Trophoblast cell (in vitro differentiated cells and primary cell): ENCODE results near the gene PSRC1.

Experiments
- DNase-seq, 2 donors: peaks; one replicate each; pipeline ENCODE4 v3.0.0-alpha.2; 2016
- H2AFZ ChIP-seq: 2 replicates; pipeline ENCODE4 v1.6.1; 2013; ENCODE audit warnings: low read length, moderate library complexity, mild to moderate bottlenecking; ENCODE audit not compliant: insufficient read depth, poor library complexity
- H2AK5ac ChIP-seq: 2 replicates; pipeline ENCODE4 v1.6.1; 2013; ENCODE audit warnings: mild to moderate bottlenecking, low read length
- H2BK120ac ChIP-seq: 2 replicates; pipeline ENCODE4 v1.6.1; 2013; ENCODE audit warnings: low read length, mild to moderate bottlenecking, moderate library complexity; ENCODE audit not compliant: insufficient read depth, poor library complexity
- H2BK12ac ChIP-seq: 2 replicates; pipeline ENCODE4 v1.6.1; 2013; ENCODE audit warnings: mild to moderate bottlenecking, low read length, moderate library complexity
- H2BK5ac ChIP-seq: 2 replicates; pipeline ENCODE4 v1.6.1; 2013; ENCODE audit warnings: low read length, low read depth, moderate library complexity, mild to moderate bottlenecking; ENCODE audit not compliant: poor library complexity
- H3K14ac ChIP-seq: 2 replicates; pipeline ENCODE4 v1.6.1; 2013; ENCODE audit warnings: mild to moderate bottlenecking, low read length
- H3K18ac ChIP-seq: 2 replicates; pipeline ENCODE4 v1.6.1; 2013; ENCODE audit warnings: mild to moderate bottlenecking, low read length
- H3K23ac ChIP-seq: 2 replicates; pipeline ENCODE4 v1.6.1; 2013; ENCODE audit warnings: low read length
- H3K27ac ChIP-seq: 2 replicates; pipeline ENCODE4 v1.5.1; 2013; ENCODE audit warnings: low read depth, mild to moderate bottlenecking, inconsistent platforms, low read length, moderate library complexity
- H3K27me3 ChIP-seq: 2 replicates; pipeline ENCODE4 v1.6.1; 2013; ENCODE audit warnings: inconsistent platforms, mild to moderate bottlenecking, low read length, moderate library complexity; ENCODE audit not compliant: insufficient read depth
- H3K36me3 ChIP-seq, 2 experiments: 1 replicate in 1 of 2; 2 replicates in 1 of 2; pipeline ENCODE4 v1.6.1; 2013; ENCODE audit warnings: low read length in 2 of 2, mild to moderate bottlenecking in 2 of 2, moderate library complexity in 1 of 2; ENCODE audit not compliant: insufficient read depth in 2 of 2, control insufficient read depth in 1 of 2
- H3K4ac ChIP-seq: 2 replicates; pipeline ENCODE4 v1.6.1; 2013; ENCODE audit warnings: low read depth, mild to moderate bottlenecking, low read length, moderate library complexity
- H3K4me1 ChIP-seq, 2 experiments: 1 replicate in 1 of 2; 2 replicates in 1 of 2; pipeline ENCODE4 v1.6.1; 2013; ENCODE audit warnings: low read length in 2 of 2, mild to moderate bottlenecking in 2 of 2, moderate library complexity in 1 of 2; ENCODE audit not compliant: insufficient read depth in 2 of 2, control insufficient read depth in 1 of 2
- H3K4me2 ChIP-seq: 2 replicates; pipeline ENCODE4 v1.6.1; 2013; ENCODE audit warnings: inconsistent platforms, mild to moderate bottlenecking, low read length, moderate library complexity
- H3K4me3 ChIP-seq: 2 replicates; pipeline ENCODE4 v1.5.1; 2013; ENCODE audit warnings: mild to moderate bottlenecking, low read depth, low read length, inconsistent platforms
- H3K79me1 ChIP-seq: one replicate; pipeline ENCODE4 v1.6.1; 2013; ENCODE audit warnings: low read length
- H3K79me2 ChIP-seq: 2 replicates; pipeline ENCODE4 v1.6.1; 2013; ENCODE audit warnings: low read length, mild to moderate bottlenecking; ENCODE audit not compliant: control insufficient read depth, insufficient read depth, poor library complexity
- H3K9ac ChIP-seq: 2 replicates; pipeline ENCODE4 v1.6.1; 2013; ENCODE audit warnings: mild to moderate bottlenecking, low read length
- H3K9me3 ChIP-seq: 2 replicates; pipeline ENCODE4 v1.6.1; 2013; ENCODE audit warnings: low read depth, mild to moderate bottlenecking, control low read depth, inconsistent platforms, low read length; ENCODE audit not compliant: insufficient read depth
- H4K12ac ChIP-seq: 2 replicates; pipeline ENCODE4 v1.6.1; 2013; ENCODE audit warnings: low read depth, mild to moderate bottlenecking, low read length, moderate library complexity
- H4K8ac ChIP-seq: 2 replicates; pipeline ENCODE4 v1.6.1; 2013; ENCODE audit warnings: low read depth, mild to moderate bottlenecking, low read length, moderate library complexity
- H4K91ac ChIP-seq: one replicate; pipeline ENCODE4 v1.6.1; 2013; ENCODE audit warnings: low read depth, mild to moderate bottlenecking, low read length, moderate library complexity
- WGBS: extraction: QIAGEN DNeasy Blood & Tissue Kit; methylation state at CpG from one replicate; pipeline ENCODE4 v1.1.7; 2013; ENCODE audit warnings: missing lambda C conversion rate; ENCODE audit not compliant: insufficient read length, insufficient coverage; ENCODE audit errors: extremely low coverage; 5-methylcytosine and 5-hydroxymethylcytosine counted together

Gene PSRC1

DNA sequence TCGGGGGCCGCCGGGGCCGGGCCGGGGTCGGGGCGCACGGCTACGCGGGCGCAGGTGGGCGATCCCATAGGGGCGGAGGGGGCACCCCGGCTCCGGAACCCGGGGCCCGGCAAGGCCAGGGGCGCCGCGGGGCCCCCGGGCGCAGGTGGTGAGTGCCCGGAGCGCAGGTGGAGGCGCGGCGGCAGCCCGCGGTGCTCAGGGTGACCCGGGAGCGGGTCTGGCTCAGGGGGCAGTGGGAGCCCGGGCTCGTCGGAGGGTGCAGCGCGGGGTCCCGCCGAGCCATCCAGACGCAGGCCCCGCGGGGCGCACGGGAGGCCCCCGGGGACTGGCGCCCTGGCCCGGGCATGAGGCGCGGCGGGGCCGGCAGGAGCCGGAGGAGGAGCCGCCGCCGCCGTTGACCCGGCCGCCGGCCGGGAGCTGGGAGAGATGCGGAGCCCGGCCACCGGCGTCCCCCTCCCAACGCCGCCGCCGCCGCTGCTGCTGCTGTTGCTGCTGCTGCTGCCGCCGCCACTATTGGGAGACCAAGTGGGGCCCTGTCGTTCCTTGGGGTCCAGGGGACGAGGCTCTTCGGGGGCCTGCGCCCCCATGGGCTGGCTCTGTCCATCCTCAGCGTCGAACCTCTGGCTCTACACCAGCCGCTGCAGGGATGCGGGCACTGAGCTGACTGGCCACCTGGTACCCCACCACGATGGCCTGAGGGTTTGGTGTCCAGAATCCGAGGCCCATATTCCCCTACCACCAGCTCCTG lies 33.1 kb downstream of the PSRC1 start:
- peaks cover 22% of the 10 kb centered on the region for H3K79me1 ChIP-seq
- peak overlapping the region; percentile 73 for H3K4me3 ChIP-seq
- H3K27me3 ChIP-seq: no peaks in the 10 kb centered on the region
- H2BK5ac ChIP-seq: no peak overlapping the region
- no peak overlapping the region for H4K8ac ChIP-seq
- H4K91ac ChIP-seq: peak overlapping the region; percentile 43
- H3K23ac ChIP-seq: no peak overlapping the region
- peak overlapping the region; percentile 17 for H2BK12ac ChIP-seq
- H2AFZ ChIP-seq: no peak overlapping the region
- H3K14ac ChIP-seq: peak overlapping the region; percentile 63
- DNase-seq: no peak
- peaks cover 9% of the 10 kb centered on the region for H3K9me3 ChIP-seq
- no peak overlapping the region for H3K27ac ChIP-seq
- WGBS: no CpG with 5 or more reads among the region's 80 CpGs
- peak overlapping the region; percentile 37 for H2BK120ac ChIP-seq
- H3K4ac ChIP-seq: no peak overlapping the region
- peak overlapping the region; percentile 76 for H3K18ac ChIP-seq
- no peak overlapping the region for H3K9ac ChIP-seq
- no peak overlapping the region for H4K12ac ChIP-seq
- H3K4me1 ChIP-seq: peaks cover 32 to 37% of the 10 kb centered on the region in 2 experiments
- no peak overlapping the region for H2AK5ac ChIP-seq
- H3K4me2 ChIP-seq: peak overlapping the region; percentile 86
- H3K79me2 ChIP-seq: peaks cover 11% of the 10 kb centered on the region
- H3K36me3 ChIP-seq: peaks cover 12 to 20% of the 10 kb centered on the region in 2 experiments

DNA sequence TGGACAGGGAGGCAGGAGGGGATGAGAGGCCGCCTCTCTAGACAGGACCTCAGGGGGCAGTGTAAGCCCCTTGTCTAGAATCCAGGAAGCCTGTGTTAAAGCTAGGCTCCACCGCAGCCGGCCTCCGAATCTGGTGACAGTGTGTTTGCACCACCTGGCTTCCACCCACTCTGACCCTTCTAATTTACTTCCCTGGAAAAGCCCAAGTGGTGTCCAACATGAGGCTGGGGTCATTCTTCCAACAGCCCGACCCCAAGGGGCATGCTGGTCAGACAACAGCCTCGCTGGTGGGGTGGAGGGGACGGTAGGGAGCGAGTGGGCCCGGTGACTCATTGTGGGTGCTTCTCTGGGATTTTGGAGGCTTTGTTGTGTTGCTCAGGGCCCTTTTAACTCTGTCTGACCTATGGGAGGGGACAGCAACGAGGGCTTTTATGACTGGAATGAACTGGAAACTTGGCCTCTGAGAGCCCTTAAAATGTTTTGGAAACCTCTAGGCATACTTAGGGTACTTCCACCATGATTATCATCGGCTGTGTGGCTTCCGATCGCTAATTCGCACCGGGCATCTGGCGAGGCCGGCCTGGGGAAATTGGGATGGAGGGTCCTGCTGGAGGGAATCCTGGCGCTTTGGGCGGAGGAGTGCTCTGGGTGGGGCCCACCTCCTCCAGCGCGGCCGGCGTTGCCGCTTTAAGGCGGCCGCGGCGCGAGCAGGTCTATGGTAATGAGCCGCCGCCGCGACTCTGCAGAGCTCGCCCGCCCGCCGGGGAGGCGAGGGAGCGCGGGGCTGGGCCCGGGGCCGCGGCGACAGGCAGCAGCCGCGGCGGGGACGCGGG lies 33.9 kb downstream of the PSRC1 start, which contains the start of gene CELSR2:
Gene CELSR2, plus strand, starts transcription at position 743 of the 833 bp plus-strand sequence. CDS start 541 bp downstream, outside the sequence.
- no peaks in the 10 kb centered on the region for H3K27me3 ChIP-seq
- peak within 1 kb of the TSS; percentile 30 for H2AFZ ChIP-seq
- H3K4ac ChIP-seq: no peak within 1 kb of the TSS
- no peak within 1 kb of the TSS for H3K23ac ChIP-seq
- peak within 1 kb of the TSS; percentile 76 for H3K18ac ChIP-seq
- H2AK5ac ChIP-seq: peak within 1 kb of the TSS; percentile 30
- H3K9ac ChIP-seq: no peak within 1 kb of the TSS
- H3K79me2 ChIP-seq: peaks cover 7% of the 10 kb centered on the region
- WGBS: no CpG with 5 or more reads among the region's 49 CpGs
- H3K4me2 ChIP-seq: peak within 1 kb of the TSS; percentile 86
- peak within 1 kb of the TSS; percentile 43 for H4K91ac ChIP-seq
- peaks cover 24 to 28% of the 10 kb centered on the region in 2 experiments for H3K4me1 ChIP-seq
- peak within 1 kb of the TSS; percentile 73 for H3K4me3 ChIP-seq
- peak within 1 kb of the TSS; percentile 44 for H4K8ac ChIP-seq
- peak in 1 of 2 donors; percentile 59 for DNase-seq
- no peak within 1 kb of the TSS for H4K12ac ChIP-seq
- H3K27ac ChIP-seq: no peak within 1 kb of the TSS
- peak within 1 kb of the TSS; percentile 17 for H2BK12ac ChIP-seq
- H2BK5ac ChIP-seq: no peak within 1 kb of the TSS
- H3K14ac ChIP-seq: peak within 1 kb of the TSS; percentile 63
- H3K79me1 ChIP-seq: peaks cover 14% of the 10 kb centered on the region
- H3K9me3 ChIP-seq: peaks cover 9% of the 10 kb centered on the region
- peaks cover 12 to 20% of the 10 kb centered on the region in 2 experiments for H3K36me3 ChIP-seq
- H2BK120ac ChIP-seq: peak within 1 kb of the TSS; percentile 37

DNA sequence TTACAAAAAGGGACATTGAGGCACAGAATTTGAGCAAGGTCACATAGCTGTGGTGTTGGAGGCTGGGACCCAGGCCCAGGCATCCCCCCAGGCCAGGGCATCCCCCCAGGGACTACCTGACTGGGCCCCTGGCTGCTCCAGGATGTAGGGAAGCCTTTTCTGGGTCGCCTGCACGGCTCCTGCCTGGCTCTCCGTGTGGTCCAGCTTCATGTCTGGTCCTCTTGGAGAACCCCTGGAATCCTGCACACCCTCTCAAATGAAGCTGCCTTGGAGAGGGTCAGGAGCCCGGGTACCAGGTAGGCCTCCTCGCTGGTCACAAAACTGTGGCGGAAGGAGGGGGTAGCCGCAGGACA lies 34.5 kb downstream of the PSRC1 start:
- Histone ChIP-seq H2AFZ (peak overlapping the region; percentile 30), H3K79me2 (peaks cover 3% of the 10 kb centered on the region), H3K4me2 (no peak overlapping the region), H2BK5ac (no peak overlapping the region), H3K4ac (no peak overlapping the region), H2BK12ac (peak overlapping the region; percentile 15), H3K27ac (no peak overlapping the region), H4K12ac (no peak overlapping the region), H3K9ac (no peak overlapping the region), H3K79me1 (peaks cover 9% of the 10 kb centered on the region), H3K4me1 (peaks cover 19 to 23% of the 10 kb centered on the region in 2 experiments), H2AK5ac (peak overlapping the region; percentile 30), H3K14ac (peak overlapping the region; percentile 4), H2BK120ac (no peak overlapping the region), H3K36me3 (peaks cover 12 to 20% of the 10 kb centered on the region in 2 experiments), H4K8ac (no peak overlapping the region), H3K4me3 (no peak overlapping the region), H3K18ac (no peak overlapping the region), H3K27me3 (no peaks in the 10 kb centered on the region), H3K9me3 (peaks cover 9% of the 10 kb centered on the region), H3K23ac (no peak overlapping the region), H4K91ac (peak overlapping the region; percentile 41)
- DNase-seq: no peak
- WGBS: no CpG with 5 or more reads among the region's 7 CpGs

DNA sequence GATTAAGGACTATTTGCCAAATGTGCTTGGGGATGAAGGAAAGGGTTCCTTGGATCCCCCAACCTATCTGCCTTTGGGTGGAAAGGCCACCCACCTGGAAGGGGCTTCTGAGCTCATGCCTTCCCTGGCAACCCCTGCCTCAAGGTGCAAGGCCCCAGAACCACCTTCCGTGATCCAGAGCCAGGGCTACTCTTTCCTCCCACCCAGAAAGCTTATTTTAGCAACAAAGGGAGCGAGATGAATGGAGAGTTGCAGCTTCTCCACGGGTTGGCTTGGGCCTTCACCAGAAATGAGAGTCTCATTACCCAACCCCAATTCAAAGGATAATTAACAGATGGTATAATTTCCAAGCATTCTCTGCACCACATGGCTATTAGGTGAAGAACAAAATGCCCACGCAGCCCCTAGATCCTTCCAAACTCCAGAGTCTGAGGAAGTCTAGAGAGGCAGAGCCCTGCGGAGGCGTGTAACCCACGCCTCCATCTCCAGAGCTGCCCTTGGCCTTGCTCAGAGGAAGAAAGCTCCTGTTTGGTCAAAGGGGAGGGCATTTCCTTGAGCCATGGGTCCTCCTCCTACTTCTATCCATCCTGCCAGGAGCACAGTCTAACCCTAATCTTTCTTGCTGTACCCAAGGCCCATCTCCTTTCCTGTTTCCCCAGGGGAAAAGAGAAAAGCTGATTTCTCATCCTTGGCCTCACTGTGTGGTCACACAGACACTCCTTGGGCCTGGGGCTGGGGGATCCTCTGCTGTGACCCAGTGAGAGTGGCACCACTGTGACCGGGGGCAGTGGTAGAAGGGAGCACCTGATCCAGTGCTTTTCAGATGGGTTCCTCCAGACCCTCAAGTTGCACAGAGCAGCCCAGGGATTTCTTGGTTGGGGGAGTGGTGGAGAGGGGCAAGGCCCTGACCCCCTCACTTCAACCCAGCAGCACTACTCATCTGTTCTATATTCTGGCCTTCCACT lies 35.3 kb downstream of the PSRC1 start:
- no peak overlapping the region for H4K12ac ChIP-seq
- H3K18ac ChIP-seq: no peak overlapping the region
- H2AK5ac ChIP-seq: no peak overlapping the region
- H4K91ac ChIP-seq: no peak overlapping the region
- peaks cover 12 to 15% of the 10 kb centered on the region in 2 experiments for H3K4me1 ChIP-seq
- H3K4me2 ChIP-seq: no peak overlapping the region
- H3K79me1 ChIP-seq: peaks cover 2% of the 10 kb centered on the region
- no peak overlapping the region for H3K14ac ChIP-seq
- H3K9ac ChIP-seq: no peak overlapping the region
- no CpG with 5 or more reads among the region's 8 CpGs for WGBS
- no peak overlapping the region for H2BK12ac ChIP-seq
- peaks cover 9% of the 10 kb centered on the region for H3K9me3 ChIP-seq
- no peak overlapping the region for H3K27ac ChIP-seq
- no peak overlapping the region for H2BK5ac ChIP-seq
- no peak overlapping the region for H2AFZ ChIP-seq
- H3K23ac ChIP-seq: no peak overlapping the region
- no peak overlapping the region for H2BK120ac ChIP-seq
- DNase-seq: no peak
- no peak overlapping the region for H3K4me3 ChIP-seq
- H3K36me3 ChIP-seq: peaks cover 12 to 19% of the 10 kb centered on the region in 2 experiments
- H3K4ac ChIP-seq: no peak overlapping the region
- no peaks in the 10 kb centered on the region for H3K27me3 ChIP-seq
- H4K8ac ChIP-seq: no peak overlapping the region
- H3K79me2 ChIP-seq: no peaks in the 10 kb centered on the region
